SIG-M5 treated with dmso at 0.1 percent for 504 hours (cell line): Measurements from ENCODE around the gene KRTAP10-11.
"Not testable (repeated sequence)": the region's sequence is repeated elsewhere in the genome, so short reads cannot be mapped to it uniquely, and the experiment has no call there.

ENCODE experiments used
- DNase-seq: peaks from one replicate; lab custom pipeline; 2025; ENCODE audit not compliant: unreplicated experiment; lab: John Stamatoyannopoulos, UW

KRTAP10-11 gene

GRCh38 chr21:44661567-44661966, 15.4 kb downstream of the KRTAP10-11 start:
- DNase-seq = not testable (repeated sequence)

- DNase-seq = no peak
These were observed 18.5 kb downstream of the KRTAP10-11 start for GRCh38 chr21:44664691-44665090.

- no peak for DNase-seq
These were observed 20.4 kb downstream of the KRTAP10-11 start, which contains the start of gene KRTAP12-2 for GRCh38 chr21:44666401-44667320. Gene KRTAP12-2 (minus strand): TSS chr21:44666927. CDS start chr21:44666886, 41 bp downstream.

DNA sequence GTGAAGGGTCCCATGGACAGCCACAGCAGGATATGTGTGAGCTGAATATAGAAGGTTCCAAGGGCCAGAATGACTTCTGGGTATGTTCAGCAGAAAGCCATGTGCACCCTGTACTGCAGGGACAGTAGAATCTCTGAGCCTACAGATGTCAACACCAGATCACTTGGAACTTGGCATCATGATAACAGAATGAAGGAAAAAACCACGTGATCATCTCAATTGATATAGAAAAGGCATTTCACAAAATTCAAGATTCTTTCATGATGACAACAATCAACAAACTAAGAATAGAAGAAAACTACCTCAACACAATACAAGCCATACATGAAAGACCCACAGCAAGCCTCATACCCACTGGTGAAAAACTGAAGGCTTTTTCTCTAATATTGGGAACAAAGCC, 21.4 kb downstream of the KRTAP10-11 start:
- DNase-seq = no peak

DNA sequence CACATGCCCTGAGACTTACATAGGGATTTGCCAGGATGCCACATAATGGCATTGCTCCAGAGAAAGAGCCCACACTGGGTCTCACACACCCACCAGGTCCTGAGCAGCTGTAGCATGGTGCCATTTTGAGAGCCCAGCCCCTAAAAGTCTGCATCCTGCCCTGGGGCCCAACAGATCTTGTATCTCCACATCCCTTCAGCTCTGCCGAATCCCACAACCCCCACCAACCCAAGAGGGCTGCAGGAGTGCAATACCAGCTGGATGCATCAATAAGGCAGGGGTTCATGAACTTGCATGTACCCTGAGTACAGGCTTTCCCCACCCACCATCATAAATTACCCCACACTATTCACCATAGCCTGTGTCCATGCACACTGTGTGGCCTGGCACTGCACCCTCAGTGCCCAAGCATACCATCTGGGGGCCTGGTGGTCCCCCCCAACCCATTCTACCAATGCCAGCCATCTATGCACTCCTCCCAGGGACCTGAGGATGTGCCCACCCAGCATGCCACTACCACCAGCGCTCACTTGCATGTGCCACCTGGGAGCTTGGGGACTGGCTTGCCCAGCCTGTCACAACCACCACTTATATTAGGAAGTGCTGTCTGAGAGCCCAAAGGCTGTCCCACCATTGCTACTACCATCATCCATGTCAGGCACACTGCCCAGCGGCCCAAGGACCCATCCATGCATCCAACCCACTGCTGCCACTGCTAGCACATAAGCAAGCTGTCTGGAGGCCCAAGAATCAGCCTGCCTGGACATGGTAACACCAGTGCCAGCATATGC, 24.6 kb downstream of the KRTAP10-11 start:
- DNase-seq = no peak

DNA sequence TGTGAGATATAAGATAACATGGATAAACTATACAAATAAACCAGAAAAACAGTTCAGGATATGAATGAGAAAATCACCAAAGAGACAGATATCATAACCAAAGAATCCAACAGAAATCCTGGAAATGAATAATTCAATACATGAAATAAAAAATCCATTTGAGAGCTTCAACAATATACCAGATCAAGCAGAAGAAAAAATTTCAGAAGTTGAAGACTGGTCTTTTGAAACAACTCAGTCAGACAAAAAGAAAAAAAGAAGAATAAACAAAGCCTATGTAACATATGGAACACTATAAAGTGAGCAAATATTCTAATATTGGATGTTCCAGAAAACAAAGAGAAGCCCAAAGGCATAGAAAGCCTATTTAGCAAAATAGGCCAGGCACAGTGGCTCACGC, 25.7 kb downstream of the KRTAP10-11 start:
- no peak for DNase-seq

DNA sequence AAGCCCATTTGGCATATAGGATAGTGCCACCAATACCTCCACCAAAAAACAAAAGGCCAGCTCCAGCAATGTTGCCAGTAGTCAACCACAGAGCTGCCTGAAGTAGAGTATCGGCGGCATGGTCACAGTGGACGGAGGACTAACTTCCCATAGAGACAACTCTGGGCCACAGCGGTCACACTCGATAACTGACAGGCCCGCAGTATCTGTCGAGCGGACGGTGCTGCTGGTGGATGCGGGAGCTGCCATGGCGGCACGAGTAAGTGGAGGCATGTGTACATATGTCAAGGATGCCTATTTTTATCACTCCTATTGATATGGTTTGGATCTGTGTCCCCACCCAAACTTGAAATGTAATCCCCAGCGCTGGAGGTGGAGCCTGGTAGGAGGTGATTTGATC, 31.7 kb downstream of the KRTAP10-11 start:
- no peak for DNase-seq

GRCh38 chr21:44681152-44681551, 34.9 kb downstream of the KRTAP10-11 start:
- no peak for DNase-seq

GRCh38 chr21:44681861-44682579, 35.8 kb downstream of the KRTAP10-11 start, which contains the start of gene KRTAP12-1:
Gene KRTAP12-1 (minus strand): TSS chr21:44682163. CDS start chr21:44682123, 40 bp downstream.
- DNase-seq = no peak

- no peak for DNase-seq
These were observed 36.5 kb downstream of the KRTAP10-11 start for GRCh38 chr21:44682580-44683151.

GRCh38 chr21:44684077-44684476, 37.9 kb downstream of the KRTAP10-11 start:
- DNase-seq = no peak

DNA sequence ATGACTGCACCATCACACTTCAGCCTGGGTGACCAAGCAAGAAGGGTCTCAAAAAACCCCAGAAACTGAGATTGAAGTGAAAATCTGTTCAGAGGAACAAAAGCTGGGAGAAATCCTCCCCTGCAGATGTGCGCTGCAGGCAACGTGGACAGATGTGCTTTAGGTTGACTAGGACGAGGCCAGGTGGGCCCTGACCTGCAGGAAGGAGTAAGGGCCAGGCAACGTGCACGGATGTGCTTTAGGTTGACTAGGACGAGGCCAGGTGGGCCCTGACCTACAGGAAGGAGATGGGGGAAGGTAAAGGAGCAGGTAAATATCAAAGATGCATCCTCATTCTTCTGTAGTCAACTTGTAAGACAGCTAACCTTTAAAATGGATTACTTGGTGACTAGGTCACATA, 38.3 kb downstream of the KRTAP10-11 start:
- DNase-seq = no peak

DNA sequence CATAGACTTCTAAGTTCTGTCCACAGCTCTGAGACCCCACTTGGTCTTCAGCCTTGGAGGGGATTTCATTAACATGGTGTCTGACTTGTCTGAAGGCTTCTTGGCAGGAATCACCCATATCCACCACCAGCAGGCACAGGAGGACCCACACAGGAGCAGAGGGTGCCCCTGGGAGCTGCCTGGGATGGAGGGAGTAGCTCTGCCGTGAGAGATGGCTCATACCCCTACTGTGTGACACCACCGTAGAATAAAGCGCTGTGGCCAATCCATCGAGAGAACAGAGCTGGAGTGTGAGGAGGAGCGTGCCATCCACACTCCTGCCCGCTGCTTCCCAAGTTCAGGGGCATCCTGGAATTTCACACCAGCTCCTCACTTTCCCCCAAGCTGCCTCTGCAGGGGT, 38.8 kb downstream of the KRTAP10-11 start:
- not testable (repeated sequence) for DNase-seq

DNA sequence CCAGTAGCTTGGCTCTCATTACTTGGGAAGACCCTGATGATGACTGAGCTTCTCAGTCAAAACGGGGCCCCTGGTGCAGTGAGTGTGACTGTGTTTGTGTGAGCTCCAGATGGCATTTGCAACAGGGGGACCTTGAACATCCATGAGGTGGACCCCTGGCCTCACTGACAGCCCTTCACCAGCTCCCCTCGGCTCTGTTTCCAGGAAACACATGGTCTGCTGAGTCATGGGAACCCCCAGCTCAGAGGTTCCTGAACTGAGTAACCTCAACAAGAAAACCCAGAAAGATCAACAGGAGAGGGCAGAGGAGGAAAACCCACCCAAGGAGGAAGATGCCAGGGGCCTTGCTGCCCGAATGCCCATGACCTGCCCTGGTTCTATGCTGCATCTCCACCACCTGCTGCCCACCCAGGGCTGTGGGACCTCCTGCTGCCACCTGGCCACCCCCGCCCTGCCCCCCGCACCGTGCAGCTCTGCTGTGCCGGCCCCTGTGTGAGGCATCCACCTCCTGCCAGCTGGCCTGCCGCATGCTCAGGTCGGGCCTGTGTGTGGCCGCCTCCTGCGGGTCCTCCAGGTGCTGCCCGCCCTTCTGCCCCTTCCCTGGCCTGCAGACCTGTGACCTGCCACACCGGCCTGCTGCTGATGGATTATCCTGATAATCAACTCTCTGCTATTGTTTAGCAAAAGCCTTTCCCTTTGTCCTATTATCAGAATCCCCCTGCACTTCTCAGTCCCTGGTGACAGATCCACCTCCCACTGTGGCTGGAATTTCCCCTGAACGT, 40.0 kb downstream of the KRTAP10-11 start:
- no peak for DNase-seq

- no peak for DNase-seq
These were observed 40.8 kb downstream of the KRTAP10-11 start for GRCh38 chr21:44686843-44687561.

DNA sequence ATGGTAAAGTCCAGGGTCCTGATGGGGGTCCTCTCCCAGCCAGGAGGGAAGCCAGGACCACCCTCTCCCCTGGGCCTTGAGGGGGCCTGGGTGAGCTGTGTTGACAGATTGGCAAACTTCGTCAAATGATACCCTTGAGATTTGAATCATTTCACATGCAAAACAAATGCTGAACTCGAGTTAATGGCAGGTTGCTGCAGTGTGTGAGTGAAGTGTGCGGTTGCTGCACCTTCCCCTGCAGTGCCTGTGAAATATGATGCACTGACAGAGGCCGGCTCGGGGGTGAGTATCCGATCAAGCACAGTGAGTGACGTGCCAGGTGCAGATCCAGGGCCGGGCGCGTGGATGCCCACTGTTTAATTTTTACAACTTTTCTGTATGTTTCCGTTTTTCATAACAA, 41.5 kb downstream of the KRTAP10-11 start:
- DNase-seq = no peak

DNA sequence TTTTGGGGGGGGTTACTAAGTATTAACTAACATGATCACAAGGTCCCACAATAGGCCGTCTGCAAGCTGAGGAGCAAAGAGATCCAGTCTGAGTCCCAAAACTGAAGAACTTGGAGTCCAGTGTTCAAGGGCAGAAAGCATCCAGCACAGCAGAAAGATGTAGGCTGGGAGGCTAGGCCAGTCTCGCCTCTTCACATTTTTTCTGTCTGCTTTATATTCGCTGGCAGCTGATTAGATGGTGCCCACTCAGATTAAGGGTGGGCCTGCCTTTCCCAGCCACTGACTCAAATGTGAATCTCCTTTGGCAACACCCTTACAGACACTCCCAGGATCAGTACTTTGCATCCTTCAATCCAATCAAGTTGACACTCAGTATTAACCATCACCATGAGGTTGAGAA, 43.5 kb downstream of the KRTAP10-11 start:
- DNase-seq = not testable (repeated sequence)

- DNase-seq = no peak
These were observed 45.5 kb downstream of the KRTAP10-11 start for GRCh38 chr21:44691686-44692085.

GRCh38 chr21:44692798-44693512, 46.7 kb downstream of the KRTAP10-11 start:
- DNase-seq = no peak
